Dendritic cell treated with granulocyte-macrophage colony-stimulating factor and Interleukin-4, amounts not matched to agents 40 ng/mL and 50 ng/mL, for 4 days (primary cell): ENCODE results near the gene SEC16A.

Experiments used
- H3K27ac Mint-ChIP-seq: one replicate; pipeline ENCODE4 v1.8.0; 2022; ENCODE audit warnings: mild to moderate bottlenecking, mixed read lengths
- H3K27me3 Mint-ChIP-seq: one replicate; pipeline ENCODE4 v1.8.0; 2022; ENCODE audit warnings: mild to moderate bottlenecking, mixed read lengths
- H3K36me3 Mint-ChIP-seq: one replicate; pipeline ENCODE4 v1.8.0; 2022; ENCODE audit warnings: low read depth, mixed read lengths
- H3K4me1 Mint-ChIP-seq: one replicate; pipeline ENCODE4 v1.8.0; 2022; ENCODE audit warnings: low read depth, mixed read lengths
- H3K4me3 Mint-ChIP-seq: one replicate; pipeline ENCODE4 v1.8.0; 2022; ENCODE audit warnings: mild to moderate bottlenecking, moderate library complexity, mixed read lengths
- H3K9me3 Mint-ChIP-seq: one replicate; pipeline ENCODE4 v1.8.0; 2022; ENCODE audit warnings: mixed read lengths
- intact Hi-C: fragments of 100-400 bp; cut with micrococcal nuclease; formaldehyde crosslinking; loops from one replicate; pipeline ENCODE4 v1.15.0; 2022

The SEC16A gene

DNA sequence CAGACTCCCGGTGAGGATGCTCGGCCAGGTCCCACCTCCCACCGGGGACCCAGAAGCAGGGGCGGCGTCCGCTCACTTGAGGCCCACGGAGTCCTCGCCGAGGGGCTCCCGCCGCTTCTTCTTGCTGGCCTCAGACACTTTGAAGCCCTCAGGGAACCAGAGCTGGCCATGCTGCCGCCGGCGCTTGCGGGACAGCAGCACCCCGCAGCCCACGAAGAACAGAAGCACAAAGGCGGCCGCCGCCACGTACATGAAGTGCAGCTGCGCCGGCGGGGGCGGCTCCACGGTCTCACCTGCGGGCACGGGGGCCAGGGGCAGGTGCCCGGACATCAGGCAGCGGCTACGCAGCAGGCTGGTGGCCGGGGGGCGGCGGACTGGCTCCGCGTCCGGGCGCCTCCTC, 19.4 kb upstream of the SEC16A start:
- Mint-ChIP-seq H3K27ac (no peak overlapping the region), H3K27me3 (no peaks in the 10 kb centered on the region), H3K4me3 (no peak overlapping the region), H3K36me3 (peaks cover 100% of the 10 kb centered on the region), H3K9me3 (no peaks in the 10 kb centered on the region), H3K4me1 (no peaks in the 10 kb centered on the region)
- intact Hi-C loops = no loop called here

DNA sequence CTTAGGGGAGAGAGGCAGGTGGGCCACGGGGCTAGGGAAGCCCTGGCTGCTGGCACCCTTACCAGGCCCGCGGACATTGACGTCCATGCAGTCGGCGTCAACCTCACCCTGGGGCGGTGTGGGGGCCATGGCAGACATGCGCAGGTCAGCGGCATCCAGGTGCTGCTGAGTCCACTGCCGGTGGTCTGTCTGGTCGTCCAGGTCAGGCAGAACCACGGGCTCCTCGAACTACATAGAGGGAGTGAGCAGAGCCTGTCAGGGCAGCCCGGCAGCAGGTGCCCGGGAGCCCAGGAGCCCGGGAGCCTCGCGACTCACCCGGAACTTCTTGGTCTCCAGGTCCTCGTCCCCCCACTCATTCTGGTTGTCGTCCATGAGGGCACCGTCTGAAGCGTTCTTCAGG, 18.8 kb upstream of the SEC16A start:
- Mint-ChIP-seq H3K4me3 (no peak overlapping the region), H3K4me1 (no peaks in the 10 kb centered on the region), H3K9me3 (no peaks in the 10 kb centered on the region), H3K27ac (no peak overlapping the region), H3K27me3 (no peaks in the 10 kb centered on the region), H3K36me3 (peaks cover 100% of the 10 kb centered on the region)
- intact Hi-C loops = no loop called here

DNA sequence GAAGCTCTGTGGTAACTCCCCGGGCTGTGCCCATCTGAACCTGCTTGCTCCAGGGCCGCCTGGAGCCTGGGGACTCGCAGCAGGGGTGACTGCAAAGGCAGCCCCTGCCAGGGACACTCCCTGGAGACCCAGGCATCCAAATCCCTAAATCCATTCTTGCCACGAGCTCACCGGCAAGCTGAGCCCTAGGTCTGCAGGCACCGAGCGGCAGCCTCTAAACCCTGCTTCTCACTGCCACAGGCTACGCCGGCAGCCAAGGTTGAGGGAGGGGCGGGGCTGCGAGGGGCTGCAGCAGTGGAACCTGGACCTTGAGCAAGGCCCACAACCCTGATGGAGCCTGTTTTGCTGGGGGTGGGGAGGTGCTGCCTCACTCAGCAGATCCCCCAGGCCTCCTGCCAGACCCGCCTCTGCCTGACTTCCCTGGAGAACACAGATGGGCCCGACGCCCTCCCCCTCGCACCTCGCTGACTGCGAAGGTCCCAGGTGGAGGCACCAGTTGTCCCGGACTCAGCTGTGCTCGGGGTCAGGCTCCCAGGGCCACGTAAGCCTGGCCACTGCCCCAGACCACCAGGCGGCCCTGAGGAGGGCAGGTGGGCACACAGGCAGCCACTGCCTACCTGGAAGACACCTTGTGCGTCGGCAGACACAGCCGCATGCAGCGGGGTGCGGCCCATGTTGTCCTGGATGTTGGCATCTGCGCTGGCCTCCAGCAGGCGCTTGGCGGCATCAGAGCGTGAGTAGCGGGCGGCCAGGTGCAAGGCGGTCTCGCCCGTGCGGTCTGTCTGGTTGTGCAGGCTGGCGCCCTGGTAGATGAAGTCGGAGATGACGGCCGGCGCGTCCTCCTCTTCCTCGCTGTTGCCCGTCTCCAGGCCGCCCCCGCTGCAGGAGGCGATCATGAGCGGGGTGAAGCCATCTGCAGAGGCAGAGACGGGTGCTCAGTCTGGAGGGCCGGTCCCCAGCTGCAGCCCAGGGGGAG, 17.4 kb upstream of the SEC16A start:
- H3K36me3 Mint-ChIP-seq = peaks cover 99% of the 10 kb centered on the region
- H3K4me3 Mint-ChIP-seq = no peak overlapping the region
- H3K27me3 Mint-ChIP-seq = no peaks in the 10 kb centered on the region
- H3K27ac Mint-ChIP-seq = no peak overlapping the region
- H3K4me1 Mint-ChIP-seq = no peaks in the 10 kb centered on the region
- H3K9me3 Mint-ChIP-seq = no peaks in the 10 kb centered on the region
- intact Hi-C loops = no loop called here

DNA sequence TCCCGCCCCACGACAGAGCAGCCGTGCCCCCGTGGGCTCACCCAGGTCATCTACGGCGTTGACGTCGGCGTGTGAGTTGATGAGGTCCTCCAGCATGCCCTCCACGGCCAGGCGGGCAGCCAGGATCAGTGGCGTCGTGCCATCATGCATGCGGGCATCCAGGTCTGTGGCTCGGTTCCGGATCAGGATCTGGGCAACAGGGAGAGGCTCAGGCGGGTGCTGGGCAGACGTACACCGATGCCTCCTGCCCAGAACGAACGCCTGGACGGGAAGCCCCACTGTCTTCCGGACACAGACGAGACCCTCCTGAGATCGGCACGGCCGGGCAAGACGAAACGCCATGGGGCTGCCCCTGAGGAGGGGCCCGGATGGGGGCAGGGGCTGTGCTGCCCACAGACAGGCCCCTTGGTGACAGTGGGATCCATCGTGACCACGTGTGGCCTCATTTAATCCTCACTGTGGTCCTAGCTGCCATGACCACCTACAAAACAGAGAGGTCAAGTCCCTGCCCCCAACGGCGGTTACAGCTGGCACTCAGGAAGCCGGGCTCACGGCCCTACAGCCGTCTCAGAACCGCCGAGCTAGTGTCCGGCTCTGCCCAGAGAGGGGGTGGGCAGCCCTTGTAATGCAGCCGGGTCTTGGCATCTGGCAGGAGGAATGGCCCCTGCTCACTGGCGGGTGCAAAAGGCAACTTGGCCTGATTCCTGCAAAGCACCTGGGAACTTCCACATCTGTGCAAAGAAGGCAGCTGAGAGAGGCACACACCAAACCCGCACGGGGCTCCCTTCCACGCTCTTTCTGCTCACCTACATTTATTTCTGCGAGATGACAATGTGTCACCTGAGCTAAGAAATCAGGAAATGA, 16.5 kb upstream of the SEC16A start:
- intact Hi-C loops = no loop called here
- no peaks in the 10 kb centered on the region for H3K27me3 Mint-ChIP-seq
- H3K27ac Mint-ChIP-seq = no peak overlapping the region
- no peaks in the 10 kb centered on the region for H3K9me3 Mint-ChIP-seq
- H3K4me1 Mint-ChIP-seq = no peaks in the 10 kb centered on the region
- peaks cover 99% of the 10 kb centered on the region for H3K36me3 Mint-ChIP-seq
- no peak overlapping the region for H3K4me3 Mint-ChIP-seq

DNA sequence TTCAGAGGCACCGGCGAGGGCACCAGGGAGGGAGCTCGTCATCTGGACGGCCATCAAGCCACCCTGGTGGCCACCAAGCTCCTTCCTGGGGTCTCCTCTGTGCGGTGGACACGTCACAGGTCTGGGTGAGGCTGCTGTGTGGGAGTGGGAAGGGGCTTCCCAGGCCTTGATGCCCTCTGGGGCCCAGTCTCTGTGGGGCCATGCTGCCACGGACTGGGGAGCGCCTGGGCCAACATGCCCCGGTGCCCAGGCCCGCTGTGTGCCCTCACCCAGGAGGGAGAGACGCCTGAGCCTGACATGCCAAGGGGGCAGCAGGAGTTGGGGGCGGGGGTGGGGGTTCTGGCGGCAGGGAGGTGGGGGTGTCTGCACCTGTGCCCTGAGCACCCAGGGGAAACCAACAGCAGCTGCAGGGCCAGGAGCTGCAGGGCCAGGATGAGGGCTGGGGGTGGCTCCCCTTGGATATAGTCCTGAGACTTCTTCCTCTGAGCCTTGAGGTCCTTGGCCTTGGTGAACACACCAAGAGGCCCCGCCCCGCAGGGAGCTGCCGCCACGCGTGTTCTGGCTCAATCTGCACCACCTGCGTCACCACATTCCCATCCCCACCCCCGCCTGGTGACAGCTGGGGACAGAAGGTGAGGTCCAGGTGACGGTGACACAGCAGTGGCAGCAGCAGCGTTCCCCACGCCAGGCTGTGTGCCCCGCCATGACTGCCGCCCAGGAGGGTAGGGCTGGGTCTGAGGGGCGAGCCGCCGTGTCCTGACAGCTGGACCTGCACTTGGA, 15.3 kb upstream of the SEC16A start:
- Mint-ChIP-seq H3K36me3 (peaks cover 91% of the 10 kb centered on the region), H3K4me3 (no peak overlapping the region), H3K9me3 (no peaks in the 10 kb centered on the region), H3K27ac (no peak overlapping the region), H3K4me1 (no peaks in the 10 kb centered on the region), H3K27me3 (no peaks in the 10 kb centered on the region)
- intact Hi-C loops = no loop called here

DNA sequence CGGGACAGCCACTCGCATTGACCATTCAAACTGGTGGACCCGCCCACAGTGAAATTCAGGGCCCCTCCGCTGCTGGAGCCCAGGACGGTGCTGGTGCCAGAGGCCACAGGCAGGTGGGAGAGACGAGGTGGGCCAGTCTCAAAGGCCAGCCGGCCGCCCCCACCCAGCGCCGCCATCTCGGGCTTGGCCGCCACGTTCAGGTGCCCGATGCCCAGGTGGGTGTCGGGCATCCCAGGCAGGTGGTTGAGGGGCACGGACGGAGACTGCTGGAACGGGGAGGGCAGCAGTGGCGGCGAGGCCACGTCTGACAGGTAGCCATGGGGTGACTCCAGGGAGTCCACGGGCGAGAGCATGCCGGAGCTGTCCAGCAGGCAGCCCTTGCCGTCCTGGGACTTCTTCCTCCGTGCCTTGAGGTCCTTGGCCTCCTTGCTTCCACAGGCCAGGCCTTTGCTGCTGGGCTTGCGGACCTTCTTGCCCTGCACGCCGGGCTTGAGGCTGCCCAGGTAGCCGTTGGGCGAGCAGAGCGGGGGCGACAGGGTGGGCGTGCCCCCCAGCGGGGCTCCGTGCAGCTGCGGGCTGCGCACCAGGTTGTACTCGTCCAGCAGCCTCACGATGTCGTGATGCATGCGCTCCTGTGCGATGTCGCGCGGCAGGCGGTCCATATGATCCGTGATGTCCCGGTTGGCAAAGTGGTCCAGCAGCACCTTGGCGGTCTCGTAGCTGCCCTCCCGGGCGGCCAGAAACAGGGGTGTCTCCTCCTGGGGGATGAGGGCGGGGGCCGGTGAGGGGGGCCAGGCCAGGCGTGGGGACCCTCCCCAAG, 14.2 kb upstream of the SEC16A start:
- H3K4me3 Mint-ChIP-seq = no peak overlapping the region
- peaks cover 80% of the 10 kb centered on the region for H3K36me3 Mint-ChIP-seq
- no peak overlapping the region for H3K27ac Mint-ChIP-seq

DNA sequence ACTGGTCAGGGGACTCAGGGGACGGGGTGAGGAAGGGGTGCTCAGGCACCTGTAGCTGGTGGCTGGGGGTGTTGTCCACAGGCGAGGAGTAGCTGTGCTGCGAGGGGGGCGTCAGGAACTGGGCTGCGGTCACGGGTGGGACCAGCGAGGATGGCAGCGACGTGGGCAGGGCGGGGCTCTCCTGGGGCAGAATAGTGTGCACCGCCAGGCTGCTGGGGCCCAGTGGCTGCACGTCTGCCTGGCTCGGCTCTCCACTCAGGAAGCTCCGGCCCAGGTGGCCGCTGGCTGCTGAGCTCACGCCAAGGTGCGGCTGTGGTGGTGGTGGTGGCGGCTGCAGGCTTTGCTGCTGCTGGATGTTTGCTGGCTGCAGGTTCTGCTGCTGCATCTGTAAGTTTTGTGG, 13.3 kb upstream of the SEC16A start:
- Mint-ChIP-seq H3K27me3 (no peaks in the 10 kb centered on the region), H3K9me3 (no peaks in the 10 kb centered on the region), H3K4me1 (no peaks in the 10 kb centered on the region), H3K4me3 (no peak overlapping the region), H3K36me3 (peaks cover 72% of the 10 kb centered on the region), H3K27ac (no peak overlapping the region)
- intact Hi-C loops = no loop called here

More for the DNA sequence above, 14.2 kb upstream of the SEC16A start:
- Mint-ChIP-seq H3K4me1 (no peaks in the 10 kb centered on the region), H3K9me3 (no peaks in the 10 kb centered on the region), H3K27me3 (no peaks in the 10 kb centered on the region)
- intact Hi-C loops = no loop called here

DNA sequence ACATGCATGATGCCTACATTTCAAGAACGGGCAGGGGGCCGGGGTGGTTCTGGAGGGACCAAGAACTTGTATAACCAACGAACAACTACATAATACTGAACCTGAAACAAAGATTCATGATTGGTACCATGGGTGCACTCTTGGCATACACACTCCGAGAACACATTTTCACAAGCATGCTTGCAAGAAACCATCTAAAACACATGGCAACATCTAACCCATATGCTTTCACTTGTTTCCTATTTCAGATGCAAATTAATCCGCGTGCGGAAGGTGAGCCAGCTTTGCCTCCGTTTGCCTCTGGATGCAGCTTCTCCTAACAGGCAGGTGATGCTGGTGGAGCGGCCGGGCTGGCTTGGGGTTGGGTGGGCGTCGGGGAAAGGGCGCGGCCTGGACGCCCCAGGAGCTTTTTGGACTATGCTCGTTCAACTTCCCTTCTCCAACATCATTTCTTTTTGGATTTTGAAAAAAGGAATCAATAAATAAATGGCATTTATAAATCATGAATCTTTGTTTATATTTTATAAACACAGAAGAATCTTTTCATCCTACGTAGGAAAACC, 12.5 kb upstream of the SEC16A start:
- Mint-ChIP-seq H3K4me3 (no peak overlapping the region), H3K27me3 (peaks cover 3% of the 10 kb centered on the region), H3K4me1 (no peaks in the 10 kb centered on the region), H3K36me3 (peaks cover 63% of the 10 kb centered on the region), H3K9me3 (no peaks in the 10 kb centered on the region), H3K27ac (no peak overlapping the region)
- intact Hi-C loops = no loop called here

DNA sequence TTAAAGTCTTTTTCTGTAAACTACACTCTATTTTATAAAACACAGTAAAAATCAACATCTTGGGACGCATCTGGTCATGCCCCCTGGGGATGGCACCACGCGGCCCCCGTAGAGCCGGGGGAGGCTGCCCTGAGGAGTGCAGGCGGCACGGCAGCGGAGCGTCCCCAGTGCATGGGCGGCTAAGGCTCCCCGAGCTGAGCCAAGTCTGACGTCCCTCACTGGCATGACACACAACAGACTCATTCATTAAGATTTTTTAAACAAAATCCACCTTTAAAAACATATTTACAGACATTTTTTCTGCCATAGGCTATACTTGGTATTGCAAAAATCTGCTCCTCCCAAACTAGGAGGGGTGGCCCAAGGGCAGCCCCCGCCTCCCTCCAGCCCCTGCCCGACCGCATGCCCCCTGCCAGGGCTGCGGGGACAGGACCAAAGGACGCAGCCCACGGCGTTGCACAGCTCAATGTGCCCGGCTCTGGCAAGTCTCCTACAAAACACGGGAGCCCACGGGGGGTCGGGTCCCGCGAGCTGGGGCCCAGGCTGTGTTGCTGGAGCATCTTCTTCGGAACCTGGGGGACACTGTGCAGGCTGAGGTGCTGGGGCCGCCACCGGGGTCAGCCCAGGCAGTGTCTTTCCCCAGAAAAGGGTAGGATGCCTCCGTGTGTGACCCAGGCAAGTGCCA, 11.8 kb upstream of the SEC16A start:
- H3K27me3 Mint-ChIP-seq = peaks cover 6% of the 10 kb centered on the region
- no peak overlapping the region for H3K4me3 Mint-ChIP-seq
- H3K9me3 Mint-ChIP-seq = no peaks in the 10 kb centered on the region
- H3K36me3 Mint-ChIP-seq = peaks cover 57% of the 10 kb centered on the region
- H3K27ac Mint-ChIP-seq = no peak overlapping the region
- intact Hi-C loops = no loop called here
- no peaks in the 10 kb centered on the region for H3K4me1 Mint-ChIP-seq

DNA sequence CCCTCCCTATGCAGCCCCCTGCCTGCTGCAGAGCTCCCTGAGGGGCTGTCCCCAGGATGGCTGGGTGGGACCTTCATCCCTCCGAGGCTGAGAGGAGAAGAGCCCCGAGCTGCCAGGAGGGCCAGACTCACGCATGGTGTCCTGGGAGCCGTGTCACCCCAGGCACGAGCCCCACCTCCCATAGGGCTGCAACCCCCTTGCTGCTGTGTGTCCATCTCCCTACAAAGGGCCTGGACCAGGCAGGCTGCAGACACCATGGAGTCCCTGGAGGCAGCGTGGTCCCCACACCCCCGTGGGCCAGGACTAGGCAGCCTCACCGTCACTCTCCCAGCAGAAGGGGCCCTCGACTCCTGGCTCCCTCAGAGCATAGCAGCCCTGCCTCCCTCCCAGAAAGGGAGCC, 11.2 kb upstream of the SEC16A start:
- H3K27me3 Mint-ChIP-seq = peaks cover 7% of the 10 kb centered on the region
- H3K4me1 Mint-ChIP-seq = no peaks in the 10 kb centered on the region
- H3K9me3 Mint-ChIP-seq = no peaks in the 10 kb centered on the region
- intact Hi-C loops = no loop called here
- no peak overlapping the region for H3K4me3 Mint-ChIP-seq
- no peak overlapping the region for H3K27ac Mint-ChIP-seq
- peaks cover 50% of the 10 kb centered on the region for H3K36me3 Mint-ChIP-seq

DNA sequence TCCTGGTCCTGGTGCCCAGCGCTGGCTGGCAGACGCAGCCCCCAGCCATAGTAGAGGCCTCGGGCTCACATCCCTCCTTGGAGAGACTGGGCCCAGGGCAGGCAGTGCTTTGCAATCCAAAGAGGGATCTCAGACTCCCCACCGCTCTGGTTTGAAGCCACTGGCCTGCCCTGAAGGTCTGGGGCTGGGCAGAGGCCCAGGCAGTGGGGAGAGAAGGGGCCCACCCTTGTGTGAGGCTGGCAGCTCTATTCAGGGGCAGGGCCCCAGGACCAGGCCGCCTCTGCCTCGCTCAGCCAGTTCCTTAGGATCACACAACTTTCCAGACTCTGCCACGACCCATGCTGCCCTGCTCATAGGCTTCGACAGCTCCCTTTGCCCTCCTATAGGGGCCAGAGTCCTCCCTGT, 10.7 kb upstream of the SEC16A start:
- Mint-ChIP-seq H3K27me3 (peaks cover 7% of the 10 kb centered on the region), H3K4me1 (peaks cover 2% of the 10 kb centered on the region), H3K36me3 (peaks cover 46% of the 10 kb centered on the region), H3K9me3 (no peaks in the 10 kb centered on the region), H3K4me3 (no peak overlapping the region), H3K27ac (no peak overlapping the region)
- intact Hi-C loops = no loop called here

DNA sequence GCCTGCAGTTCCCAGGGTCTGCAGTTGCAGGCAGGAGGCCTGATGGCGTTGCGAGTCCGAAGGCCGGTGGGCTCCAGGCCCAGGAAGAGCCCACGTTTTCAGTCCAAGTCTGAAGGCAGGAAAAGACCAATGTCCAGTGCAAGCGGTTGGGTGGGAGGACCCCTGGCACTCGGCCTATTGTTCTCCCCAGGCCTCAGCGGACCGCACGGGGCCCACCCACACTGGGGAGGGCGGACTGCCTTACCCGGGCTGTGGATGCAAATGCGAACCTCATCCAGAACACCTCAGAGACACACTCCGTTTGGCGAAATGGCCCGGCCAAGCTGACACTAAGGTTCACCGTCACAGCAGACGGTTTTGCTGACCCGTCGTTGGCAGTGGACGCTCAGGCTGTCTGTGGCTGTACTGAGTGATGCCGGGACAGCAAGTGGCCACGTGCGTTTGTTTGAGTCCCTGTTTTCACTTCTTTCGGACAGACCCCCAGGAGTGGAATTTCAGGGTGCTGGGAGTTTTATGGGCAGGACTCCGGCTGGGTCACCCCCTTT, 10.2 kb upstream of the SEC16A start:
- Mint-ChIP-seq H3K9me3 (no peaks in the 10 kb centered on the region), H3K27me3 (peaks cover 8% of the 10 kb centered on the region), H3K4me3 (no peak overlapping the region), H3K27ac (no peak overlapping the region), H3K36me3 (peaks cover 41% of the 10 kb centered on the region), H3K4me1 (peaks cover 7% of the 10 kb centered on the region)
- intact Hi-C loops = no loop called here
